GM04504 (cell line): ENCODE results near the gene DOLPP1.

Source experiments
- DNase-seq: peaks from one replicate; pipeline ENCODE4 v3.0.0-alpha.2; 2012; ENCODE audit warnings: low read depth

DOLPP1 gene

GRCh38 chr9:129139233-129139992 lies 58.5 kb downstream of the DOLPP1 start:
- DNase-seq, result peak; percentile 91

- DNase-seq, result peak; percentile 100
Measured at GRCh38 chr9:129139993-129140396, 59.1 kb downstream of the DOLPP1 start.
